GM23248 (cell line): ENCODE measurements around the gene ETV1. TPM values are rescaled to one million over a fixed set of nuclear protein-coding genes. Genes with fewer than 3 reads are reported as not detected.
A peak's percentile ranks its signal among the peaks of the same experiment; 100 is the strongest.

Experiments
- DNase-seq: peaks from one replicate; pipeline ENCODE4 v3.0.0-alpha.2; 2015
- H2AFZ ChIP-seq: fragments of 200-600 bp; sonication (generic); 2 replicates; pipeline ENCODE4 v1.6.1; 2016; ENCODE audit warnings: antibody characterized with exemption
- H3F3A ChIP-seq: fragments of 200-600 bp; sonication (generic); 2 replicates; pipeline ENCODE4 v1.6.1; 2016; ENCODE audit warnings: mild to moderate bottlenecking, antibody characterized with exemption, mixed run types; ENCODE audit not compliant: insufficient read depth
- H3K27ac ChIP-seq: fragments of 200-600 bp; sonication (generic); 2 replicates; pipeline ENCODE4 v1.5.1; 2016; ENCODE audit warnings: mild to moderate bottlenecking
- H3K27me3 ChIP-seq: fragments of 200-600 bp; sonication (generic); replicated peaks from 2 replicates; pipeline ENCODE4 v1.6.1; 2016; ENCODE audit warnings: mild to moderate bottlenecking; ENCODE audit not compliant: insufficient read depth
- H3K36me3 ChIP-seq: fragments of 200-600 bp; sonication (generic); 2 replicates; pipeline ENCODE4 v1.6.1; 2016; ENCODE audit warnings: low read depth, mild to moderate bottlenecking
- H3K4me1 ChIP-seq: fragments of 200-600 bp; sonication (generic); 2 replicates; pipeline ENCODE4 v1.6.1; 2016; ENCODE audit warnings: mild to moderate bottlenecking; ENCODE audit not compliant: insufficient read depth
- H3K4me2 ChIP-seq: fragments of 200-600 bp; sonication (generic); one replicate; pipeline ENCODE4 v1.6.1; 2016; ENCODE audit warnings: mild to moderate bottlenecking; ENCODE audit not compliant: unreplicated experiment
- H3K4me3 ChIP-seq: fragments of 200-600 bp; sonication (generic); 2 replicates; pipeline ENCODE4 v1.5.1; 2016; ENCODE audit warnings: mild to moderate bottlenecking
- H3K79me2 ChIP-seq: fragments of 200-600 bp; sonication (generic); 2 replicates; pipeline ENCODE4 v1.6.1; 2016; ENCODE audit warnings: mild to moderate bottlenecking; ENCODE audit not compliant: insufficient read depth
- H3K9ac ChIP-seq: fragments of 200-600 bp; sonication (generic); 2 replicates; pipeline ENCODE4 v1.6.1; 2016; ENCODE audit warnings: mild to moderate bottlenecking
- H3K9me2 ChIP-seq: fragments of 200-600 bp; sonication (generic); 2 replicates; pipeline ENCODE4 v1.6.1; 2016; ENCODE audit warnings: mixed run types, mild to moderate bottlenecking, moderate library complexity; ENCODE audit not compliant: insufficient read depth
- H3K9me3 ChIP-seq: fragments of 200-600 bp; sonication (generic); one replicate; pipeline ENCODE4 v1.6.1; 2017; ENCODE audit warnings: low read depth
- H4K20me1 ChIP-seq: fragments of 200-600 bp; sonication (generic); 2 replicates; pipeline ENCODE4 v1.6.0; 2016; ENCODE audit not compliant: insufficient read depth
- EZH2 ChIP-seq: fragments of 200-600 bp; sonication (generic); IDR thresholded peaks from 2 replicates; pipeline ENCODE4 v1.6.1; 2018; ENCODE audit warnings: antibody characterized with exemption, mild to moderate bottlenecking; ENCODE audit not compliant: insufficient read depth, poor library complexity, severe bottlenecking
- EZH2phosphoT487 ChIP-seq: fragments of 200-600 bp; sonication (generic); IDR thresholded peaks from 2 replicates; pipeline ENCODE4 v1.6.1; 2018; ENCODE audit warnings: antibody characterized with exemption, moderate library complexity, mild to moderate bottlenecking, low read depth; ENCODE audit not compliant: insufficient read depth
- WGBS, 2 experiments: methylation state at CpG; one replicate each; pipeline ENCODE4 v1.1.6; 2015 to 2017; ENCODE audit warnings: low lambda C conversion rate in 2 of 2, low coverage in 1 of 2; ENCODE audit errors: missing lambda C conversion rate in 2 of 2; 5-methylcytosine and 5-hydroxymethylcytosine counted together
- in situ Hi-C: fragments of 300-500 bp; cut with MboI; formaldehyde crosslinking; loops from 2 replicates; pipeline ENCODE4 v1.15.0; 2020
- polyA plus RNA-seq: library from polyadenylated mRNA; unstranded; fragments of >200 nt; fragmentation: Nextera tagmentation; extraction: Ambion mirVana; gene quantifications from 2 replicates; pipeline ENCODE4 v1.2.1, GENCODE V29; 2016
- total RNA-seq: library from RNA; depleted of rRNA; stranded (reverse); fragments of >200 nt; shearing (Covaris generic); gene quantifications from 2 replicates; pipeline ENCODE4 v1.2.3, GENCODE V29; 2014

ETV1 gene
- total and polyA plus RNA-seq, 2 experiments from 2014 or later, result 13.7 to 17.1 TPM

DNA sequence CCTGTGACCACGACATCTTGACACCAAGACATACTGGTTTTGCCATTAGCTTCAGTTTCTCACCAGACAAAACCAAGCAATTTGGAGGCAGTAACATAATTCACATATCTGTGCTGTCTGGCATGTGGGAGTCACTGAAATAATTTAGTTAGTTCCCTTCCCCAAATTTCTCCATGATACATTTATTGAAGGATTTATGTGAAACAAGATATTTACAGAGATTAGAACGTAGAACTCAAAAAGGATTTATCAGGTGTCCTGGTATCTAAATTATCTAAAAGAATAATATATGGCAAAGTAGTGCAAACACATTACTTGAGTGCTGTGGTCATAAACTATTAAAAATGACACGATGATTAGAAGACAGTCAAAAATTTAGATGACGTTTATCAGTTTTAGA is 98.7 kb downstream of the ETV1 start:
- no peak for DNase-seq
- no peaks in the 10 kb centered on the region for H3K9me2 ChIP-seq
- no peaks in the 10 kb centered on the region for H3K9me3 ChIP-seq
- WGBS, 2 experiments, result 95 to 97% methylated on average over 4 of the region's 4 CpGs
- no peaks in the 10 kb centered on the region for H3K4me1 ChIP-seq
- no peak overlapping the region for H3K9ac ChIP-seq
- no peaks in the 10 kb centered on the region; the same call in 1 of the 2 replicates for H3K36me3 ChIP-seq
- no peaks in the 10 kb centered on the region for H4K20me1 ChIP-seq
- in situ Hi-C loops, result no loop called here
- no peak for TF ChIP-seq EZH2phosphoT487
- TF ChIP-seq EZH2, result no peak
- no peak overlapping the region for H2AFZ ChIP-seq
- no peaks in the 10 kb centered on the region for H3K79me2 ChIP-seq
- H3K27me3 ChIP-seq, result no peaks in the 10 kb centered on the region
- no peaks in the 10 kb centered on the region for H3F3A ChIP-seq
- H3K27ac ChIP-seq, result no peak overlapping the region
- no peak overlapping the region for H3K4me3 ChIP-seq
- no peak overlapping the region for H3K4me2 ChIP-seq

- no peaks in the 10 kb centered on the region for H3K9me2 ChIP-seq
- no peak overlapping the region for H3K9ac ChIP-seq
- in situ Hi-C loops, result no loop called here
- H3F3A ChIP-seq, result 0 out of 2 replicates have a peak, but pooled peaks cover 3% of the 10 kb centered on the region
- no peaks in the 10 kb centered on the region for H3K79me2 ChIP-seq
- H3K4me2 ChIP-seq, result no peak overlapping the region
- peaks cover 3% of the 10 kb centered on the region for H3K4me1 ChIP-seq
- no peaks in the 10 kb centered on the region for H4K20me1 ChIP-seq
- 93 to 98% methylated on average over 2 of the region's 2 CpGs for WGBS, 2 experiments
- H2AFZ ChIP-seq, result no peak overlapping the region
- TF ChIP-seq EZH2phosphoT487, result no peak
- no peak for TF ChIP-seq EZH2
- DNase-seq, result no peak
- H3K27me3 ChIP-seq, result no peaks in the 10 kb centered on the region
- H3K27ac ChIP-seq, result no peak overlapping the region
- H3K4me3 ChIP-seq, result no peak overlapping the region
- H3K36me3 ChIP-seq, result no peaks in the 10 kb centered on the region
- H3K9me3 ChIP-seq, result no peaks in the 10 kb centered on the region
These were observed 103.1 kb downstream of the ETV1 start for GRCh38 chr7:13886356-13886755.

DNA sequence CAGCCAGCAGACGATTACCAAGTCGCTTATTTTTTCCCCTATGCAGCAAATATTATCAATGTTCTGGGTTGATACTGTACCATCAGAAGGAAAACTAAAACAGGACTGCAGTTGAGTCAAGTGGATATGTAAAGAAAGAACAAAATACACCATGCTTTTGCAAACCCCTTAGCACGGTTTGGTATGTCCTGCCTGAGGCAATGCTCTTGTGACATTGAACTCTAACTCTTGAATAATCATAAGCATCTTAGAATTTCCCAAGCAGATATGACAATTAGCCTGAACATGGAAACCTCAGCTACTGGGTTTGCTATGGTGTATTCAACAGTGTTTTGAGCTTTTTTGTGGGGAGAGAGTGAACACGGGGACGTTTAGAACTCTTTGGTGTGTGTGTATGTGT is 107.4 kb downstream of the ETV1 start:
- Histone ChIP-seq H3K9ac (no peak overlapping the region), H3K79me2 (no peaks in the 10 kb centered on the region), H3K27me3 (no peaks in the 10 kb centered on the region), H3K9me2 (no peaks in the 10 kb centered on the region), H3K27ac (no peak overlapping the region), H4K20me1 (no peaks in the 10 kb centered on the region), H2AFZ (no peak overlapping the region), H3K4me3 (no peak overlapping the region), H3K36me3 (no peaks in the 10 kb centered on the region), H3K9me3 (no peaks in the 10 kb centered on the region), H3K4me2 (no peak overlapping the region), H3K4me1 (peaks cover 27% of the 10 kb centered on the region), H3F3A (peaks cover 35% of the 10 kb centered on the region)
- 95 to 98% methylated on average over 5 of the region's 5 CpGs for WGBS, 2 experiments
- in situ Hi-C loops, result no loop called here
- no peak for DNase-seq
- TF ChIP-seq EZH2 (no peak), EZH2phosphoT487 (no peak)

DNA sequence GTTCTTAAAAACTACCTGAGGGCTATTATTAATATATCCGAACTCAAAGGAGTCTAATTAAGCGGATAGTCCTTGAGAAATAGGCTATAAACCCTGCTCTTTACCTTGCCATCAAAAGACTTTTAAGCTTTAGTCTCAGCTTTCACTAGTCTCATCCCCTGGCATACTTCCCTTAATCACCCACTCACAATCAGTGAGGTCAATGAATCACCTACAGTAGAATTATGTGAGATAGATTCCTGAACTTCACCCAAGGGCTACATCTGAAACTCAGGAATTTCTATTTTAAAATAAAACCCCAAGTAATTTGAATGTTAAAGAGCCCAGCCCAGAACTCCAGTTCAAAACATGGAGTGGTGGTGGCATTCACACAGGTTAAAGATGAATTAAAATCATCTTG is 108.7 kb downstream of the ETV1 start:
- WGBS, 2 experiments, result 77 to 97% methylated on average over 2 of the region's 2 CpGs
- H3K4me3 ChIP-seq, result 0 out of 2 replicates have a peak overlapping the region, but pooled peaks have one; percentile 17
- H4K20me1 ChIP-seq, result no peaks in the 10 kb centered on the region
- no peaks in the 10 kb centered on the region for H3K9me2 ChIP-seq
- peaks cover 35% of the 10 kb centered on the region for H3F3A ChIP-seq
- H3K4me1 ChIP-seq, result peaks cover 27% of the 10 kb centered on the region
- H3K79me2 ChIP-seq, result no peaks in the 10 kb centered on the region
- H3K27me3 ChIP-seq, result no peaks in the 10 kb centered on the region
- peak overlapping the region; percentile 14; the same call in 1 of the 2 replicates for H2AFZ ChIP-seq
- DNase-seq, result peak; percentile 88
- TF ChIP-seq EZH2phosphoT487 (no peak), EZH2 (no peak)
- H3K36me3 ChIP-seq, result no peaks in the 10 kb centered on the region
- in situ Hi-C loops, result no loop called here
- H3K9me3 ChIP-seq, result no peaks in the 10 kb centered on the region
- H3K27ac ChIP-seq, result peak overlapping the region; percentile 49
- H3K4me2 ChIP-seq, result peak overlapping the region; percentile 54
- no peak overlapping the region for H3K9ac ChIP-seq
